GM13976 (cell line): Measurements from ENCODE around the gene EFNA5.

Experiments used
- DNase-seq: peaks from one replicate; pipeline ENCODE4 v3.0.0; 2012; ENCODE audit warnings: low spot score
- in situ Hi-C: fragments of 300-500 bp; cut with MboI; formaldehyde crosslinking; loops from one replicate; pipeline ENCODE4 v1.12.0; 2022; ENCODE audit warnings: low sequenced_read_pairs, mixed read lengths, inconsistent platforms; ENCODE audit not compliant: unreplicated experiment
- TF ChIP-seq, protein P1 (sequence below): IDR thresholded peaks from 2 replicates; pipeline ENCODE4 v1.5.1; 2012; ENCODE audit warnings: borderline replicate concordance, mild to moderate bottlenecking; ENCODE audit not compliant: insufficient read depth; ENCODE audit errors: extremely low read depth, missing control alignments, control extremely low read depth

Gene EFNA5

DNA sequence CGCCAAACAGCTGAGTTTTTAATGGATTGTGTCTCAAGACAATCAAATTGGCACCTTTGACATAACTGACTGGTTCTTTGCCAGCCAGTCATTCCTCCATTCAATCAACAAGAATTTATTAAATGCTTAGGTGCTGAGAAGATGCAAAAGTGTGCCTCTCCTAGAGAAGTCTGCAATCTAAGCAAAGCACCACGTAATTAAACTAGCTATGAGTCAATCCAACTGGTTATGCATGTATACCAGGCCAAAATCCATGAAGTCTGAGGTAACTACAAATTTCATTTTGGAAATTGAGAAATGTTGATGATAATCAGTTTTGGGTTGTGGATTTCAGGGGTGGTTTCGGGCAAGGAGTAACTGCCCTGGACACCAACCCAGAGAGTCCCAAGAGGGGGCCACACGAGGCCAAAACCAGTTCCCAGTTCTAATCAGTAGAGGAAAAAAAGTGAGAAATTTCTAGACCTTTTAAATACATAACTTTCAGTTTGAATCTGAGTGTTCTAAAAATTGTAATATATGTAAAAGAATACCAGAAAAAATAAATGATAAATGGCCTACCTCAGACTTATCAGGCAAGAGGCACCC is 92.6 kb downstream of the EFNA5 start:
- TF ChIP-seq, protein P1, sequence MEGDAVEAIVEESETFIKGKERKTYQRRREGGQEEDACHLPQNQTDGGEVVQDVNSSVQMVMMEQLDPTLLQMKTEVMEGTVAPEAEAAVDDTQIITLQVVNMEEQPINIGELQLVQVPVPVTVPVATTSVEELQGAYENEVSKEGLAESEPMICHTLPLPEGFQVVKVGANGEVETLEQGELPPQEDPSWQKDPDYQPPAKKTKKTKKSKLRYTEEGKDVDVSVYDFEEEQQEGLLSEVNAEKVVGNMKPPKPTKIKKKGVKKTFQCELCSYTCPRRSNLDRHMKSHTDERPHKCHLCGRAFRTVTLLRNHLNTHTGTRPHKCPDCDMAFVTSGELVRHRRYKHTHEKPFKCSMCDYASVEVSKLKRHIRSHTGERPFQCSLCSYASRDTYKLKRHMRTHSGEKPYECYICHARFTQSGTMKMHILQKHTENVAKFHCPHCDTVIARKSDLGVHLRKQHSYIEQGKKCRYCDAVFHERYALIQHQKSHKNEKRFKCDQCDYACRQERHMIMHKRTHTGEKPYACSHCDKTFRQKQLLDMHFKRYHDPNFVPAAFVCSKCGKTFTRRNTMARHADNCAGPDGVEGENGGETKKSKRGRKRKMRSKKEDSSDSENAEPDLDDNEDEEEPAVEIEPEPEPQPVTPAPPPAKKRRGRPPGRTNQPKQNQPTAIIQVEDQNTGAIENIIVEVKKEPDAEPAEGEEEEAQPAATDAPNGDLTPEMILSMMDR, result no peak
- in situ Hi-C loops, result no loop called here
- DNase-seq, result no peak

DNA sequence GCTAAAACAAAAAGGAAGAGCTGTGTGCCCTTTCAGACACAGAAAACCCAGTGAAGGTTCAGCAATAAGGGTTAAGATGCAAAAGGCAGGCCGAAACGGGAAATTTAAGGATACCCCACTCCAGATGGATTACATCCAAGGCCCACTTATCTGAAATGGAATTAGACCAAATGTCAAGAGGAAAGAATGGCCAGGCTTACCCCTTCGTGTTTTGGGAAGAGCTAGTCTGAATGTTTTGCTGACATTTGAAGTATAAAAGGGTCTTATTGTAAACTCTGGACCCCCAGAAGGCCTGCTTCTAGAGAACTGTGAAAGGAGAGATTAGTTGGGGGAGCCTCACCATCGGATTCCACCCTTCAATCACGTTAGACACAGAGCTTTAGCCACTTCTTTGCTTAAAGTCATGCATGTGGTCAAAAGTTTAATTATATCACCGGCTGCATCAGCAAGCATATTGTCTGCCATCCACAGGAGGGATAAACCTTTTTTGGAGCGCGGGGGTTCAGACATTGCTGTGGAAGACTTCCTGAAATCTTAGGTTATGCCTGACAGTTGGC is 93.3 kb downstream of the EFNA5 start:
- TF ChIP-seq, protein P1, result no peak
- in situ Hi-C loops, result no loop called here
- DNase-seq, result no peak

DNA sequence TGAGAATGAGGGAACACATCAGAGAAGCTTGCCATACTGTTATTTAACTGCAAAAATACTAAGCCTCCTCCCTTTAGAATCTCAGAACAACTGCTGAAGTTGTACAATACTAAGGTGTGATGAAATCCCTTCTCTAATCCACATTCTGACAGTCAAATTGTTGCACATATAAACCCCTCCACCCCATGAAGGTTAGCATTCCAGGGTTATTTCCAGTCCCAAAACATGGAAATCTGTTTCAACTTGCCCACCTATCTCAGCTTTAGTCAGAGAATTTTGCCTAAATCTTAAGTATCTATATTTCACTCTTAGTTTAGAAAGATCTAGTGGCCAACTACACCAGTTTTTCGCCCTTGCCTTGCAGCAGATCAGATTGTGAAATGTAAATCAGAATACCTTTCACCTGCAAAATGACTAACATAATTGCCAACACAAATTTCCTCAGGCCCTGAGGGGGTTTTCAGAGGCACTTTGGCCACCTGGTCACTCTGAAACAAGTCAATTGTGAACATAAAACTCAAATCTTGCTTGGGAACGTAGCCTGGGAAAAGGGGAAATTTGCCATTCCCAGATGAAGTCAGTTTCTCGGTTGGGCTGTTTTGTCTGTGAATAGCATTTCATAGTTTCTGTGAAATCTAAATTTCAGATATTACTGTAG is 93.9 kb downstream of the EFNA5 start:
- in situ Hi-C loops, result no loop called here
- TF ChIP-seq, protein P1, result no peak
- DNase-seq, result no peak

DNA sequence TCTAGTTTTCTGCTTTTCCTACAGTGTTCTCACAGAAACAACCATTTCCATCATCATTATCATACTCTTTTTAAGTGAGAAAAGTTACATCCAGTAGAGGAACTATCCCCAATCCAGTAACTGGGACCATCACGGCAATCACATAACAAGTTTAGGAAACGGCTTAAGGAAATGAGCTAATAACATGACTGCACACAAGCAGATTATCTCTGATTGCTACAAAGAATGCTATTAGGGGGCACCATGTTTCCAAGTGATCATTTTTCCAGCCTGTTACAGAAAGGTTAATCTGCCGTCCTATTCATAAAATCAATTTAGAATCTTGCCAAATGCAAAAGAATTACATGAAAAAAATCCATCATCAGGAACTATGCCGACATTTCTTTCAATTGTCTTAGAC is 94.6 kb downstream of the EFNA5 start:
- no peak for DNase-seq
- in situ Hi-C loops, result no loop called here
- TF ChIP-seq, protein P1, result no peak

DNA sequence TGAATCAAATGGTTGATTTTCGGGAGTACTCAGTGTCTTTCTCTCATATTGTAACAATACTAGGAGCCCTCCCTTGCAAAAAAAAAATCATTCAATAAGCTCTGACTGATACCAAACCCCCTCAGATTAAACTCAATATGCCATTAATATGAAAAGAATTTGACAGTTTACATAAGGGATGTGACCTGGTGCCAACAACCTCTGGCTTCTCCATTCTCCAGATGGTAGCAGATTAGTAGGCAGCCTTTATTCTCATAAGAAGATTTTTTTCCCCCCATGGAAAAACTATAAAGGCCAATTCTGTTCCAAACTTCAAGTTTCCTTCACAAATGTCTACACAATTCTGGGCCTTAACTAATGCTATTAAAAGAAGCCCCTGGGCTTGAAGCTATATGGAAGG is 96.5 kb downstream of the EFNA5 start:
- TF ChIP-seq, protein P1, result no peak
- in situ Hi-C loops, result loop anchor here (25.0 kb wide), 1 partner anchor 187 kb away; no protein-coding TSS in a partner anchor
- no peak for DNase-seq

DNA sequence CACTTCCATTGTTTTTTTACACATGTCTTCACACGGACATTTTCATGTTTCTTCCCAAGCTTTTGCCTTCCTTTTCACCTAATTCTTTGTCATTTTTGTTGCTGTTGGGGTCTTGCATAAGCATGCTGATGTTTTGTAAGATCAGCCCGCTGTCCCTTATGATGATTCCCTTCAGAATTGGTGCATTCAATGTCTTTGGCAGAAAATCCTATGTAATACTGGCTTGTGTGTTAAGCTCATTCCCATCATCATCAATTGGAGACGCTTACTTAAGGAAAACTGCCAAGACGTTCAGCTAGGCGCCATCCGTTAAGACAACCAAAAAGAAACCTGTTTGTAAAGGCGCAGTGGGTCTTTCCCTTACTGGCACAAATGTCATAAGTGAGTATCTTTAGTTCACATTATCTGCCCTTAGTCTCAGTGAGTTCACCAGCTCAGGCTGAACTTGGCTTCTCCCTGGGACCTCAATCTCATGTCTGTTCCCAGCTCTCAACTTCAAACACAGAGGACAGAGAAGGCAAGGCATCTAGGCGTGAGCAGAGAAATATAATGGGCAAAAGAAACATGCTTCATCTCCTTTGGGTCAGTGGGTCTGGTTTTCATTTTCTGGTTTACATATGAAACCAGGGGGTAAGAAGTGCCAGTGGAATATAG is 97.9 kb downstream of the EFNA5 start:
- in situ Hi-C loops, result loop anchor here (25.0 kb wide), 1 partner anchor 186 kb away; no protein-coding TSS in a partner anchor
- TF ChIP-seq, protein P1, result no peak
- no peak for DNase-seq
